Measurements from ENCODE around the gene LRP11.

The LRP11 gene

DNA sequence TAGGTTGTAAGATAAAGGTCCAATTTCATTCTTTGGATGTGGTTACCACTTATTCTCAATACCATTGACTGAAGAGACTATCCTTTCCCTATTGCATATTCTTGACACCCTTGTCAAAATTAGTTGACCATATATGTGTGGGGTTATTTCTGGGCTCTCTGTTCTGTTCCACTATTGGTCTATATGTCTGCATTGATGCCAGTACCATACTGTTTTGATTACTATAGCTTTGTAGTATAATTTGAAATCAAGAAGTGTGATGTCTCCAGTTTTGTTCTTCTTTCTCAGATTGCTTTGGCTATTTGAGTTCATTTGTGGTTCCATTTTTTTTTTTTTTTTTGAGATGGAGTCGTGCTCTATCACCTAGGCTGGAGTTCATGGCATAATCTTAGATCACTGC is 8.1 kb upstream of the LRP11 start:
- Histone ChIP-seq H3K27ac (ENCODE audit: extremely low read depth, low read depth, low read length) (no peak overlapping the region), H3K36me3 (ENCODE audit: control insufficient read depth in 2 of 2, insufficient read depth in 1 of 2, low read length in 2 of 2) (no peaks in the 10 kb centered on the region), H3K4me1 (ENCODE audit: control insufficient read depth, insufficient read depth, low read length) (no peaks in the 10 kb centered on the region), H3K9me3 (ENCODE audit: control insufficient read depth, insufficient read depth, low read depth, low read length) (no peaks in the 10 kb centered on the region), H3K4me3 (ENCODE audit: low read depth, low read length) (no peak overlapping the region)
- CTCF ChIA-PET = interaction anchor here (0.6 to 1.6 kb wide), 5 partner anchors 31 to 729 kb away, joined by 3 to 5 read pairs (median 3); no protein-coding TSS in a partner anchor
- POLR2A ChIA-PET = no interaction called here
- TF ChIP-seq, protein P1, sequence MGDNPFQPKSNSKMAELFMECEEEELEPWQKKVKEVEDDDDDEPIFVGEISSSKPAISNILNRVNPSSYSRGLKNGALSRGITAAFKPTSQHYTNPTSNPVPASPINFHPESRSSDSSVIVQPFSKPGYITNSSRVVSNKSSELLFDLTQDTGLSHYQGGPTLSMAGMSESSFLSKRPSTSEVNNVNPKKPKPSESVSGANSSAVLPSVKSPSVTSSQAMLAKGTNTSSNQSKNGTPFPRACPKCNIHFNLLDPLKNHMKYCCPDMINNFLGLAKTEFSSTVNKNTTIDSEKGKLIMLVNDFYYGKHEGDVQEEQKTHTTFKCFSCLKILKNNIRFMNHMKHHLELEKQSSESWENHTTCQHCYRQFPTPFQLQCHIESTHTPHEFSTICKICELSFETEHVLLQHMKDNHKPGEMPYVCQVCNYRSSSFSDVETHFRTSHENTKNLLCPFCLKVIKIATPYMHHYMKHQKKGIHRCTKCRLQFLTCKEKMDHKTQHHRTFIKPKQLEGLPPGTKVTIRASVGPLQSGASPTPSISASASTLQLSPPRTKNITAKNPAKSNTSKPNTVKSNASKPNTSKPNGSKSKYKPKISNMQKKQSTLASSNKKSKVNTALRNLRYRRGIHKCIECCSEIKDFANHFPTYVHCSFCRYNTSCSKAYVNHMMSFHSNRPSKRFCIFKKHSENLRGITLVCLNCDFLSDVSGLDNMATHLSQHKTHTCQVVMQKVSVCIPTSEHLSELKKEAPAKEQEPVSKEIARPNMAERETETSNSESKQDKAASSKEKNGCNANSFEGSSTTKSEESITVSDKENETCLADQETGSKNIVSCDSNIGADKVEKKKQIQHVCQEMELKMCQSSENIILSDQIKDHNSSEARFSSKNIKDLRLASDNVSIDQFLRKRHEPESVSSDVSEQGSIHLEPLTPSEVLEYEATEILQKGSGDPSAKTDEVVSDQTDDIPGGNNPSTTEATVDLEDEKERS (tag by site-specific recombination; IDR thresholded peaks at IDR 0.05) = peak; percentile 85
- TF ChIP-seq ZNF138 (tag by site-specific recombination; IDR thresholded peaks at IDR 0.05; ENCODE audit: borderline replicate concordance) = no peak
- TF ChIP-seq RBAK (tag by site-specific recombination; IDR thresholded peaks at IDR 0.05) = no peak
- TF ChIP-seq ZNF449 (tag by site-specific recombination; IDR thresholded peaks at IDR 0.05) = no peak
- TF ChIP-seq ZNF558 (tag by site-specific recombination; IDR thresholded peaks at IDR 0.05) = no peak
- 0 out of 2 replicates have a peak, but pooled peaks have one; percentile 8 for TF ChIP-seq KLF16 (tag by site-specific recombination; IDR thresholded peaks at IDR 0.05)
- TF ChIP-seq TRIM28 (IDR thresholded peaks at IDR 0.05; ENCODE audit: borderline replicate concordance, low read length) = no peak
- TF ChIP-seq ZNF211 (tag by site-specific recombination; IDR thresholded peaks at IDR 0.05; ENCODE audit: low read depth) = no peak
- TF ChIP-seq SETDB1 (IDR thresholded peaks at IDR 0.05; ENCODE audit: insufficient read length, low read length) = peak; percentile 73
- no peak for TF ChIP-seq ZFP41 (tag by site-specific recombination; IDR thresholded peaks at IDR 0.05; ENCODE audit: borderline replicate concordance)
- no peak for TF ChIP-seq BCL6B (tag by site-specific recombination; IDR thresholded peaks at IDR 0.05)
- TF ChIP-seq PRDM1 (tag by site-specific recombination; IDR thresholded peaks at IDR 0.05) = no peak
- no peak for TF ChIP-seq ZNF473 (tag by site-specific recombination; IDR thresholded peaks at IDR 0.05)
- TF ChIP-seq ZNF23 (tag by site-specific recombination; IDR thresholded peaks at IDR 0.05; ENCODE audit: borderline replicate concordance) = no peak
- no peak for TF ChIP-seq ZNF398 (tag by site-specific recombination; IDR thresholded peaks at IDR 0.05)
- no peak for TF ChIP-seq ZSCAN16 (tag by site-specific recombination; IDR thresholded peaks at IDR 0.05)
- TF ChIP-seq ZNF580 (tag by site-specific recombination; IDR thresholded peaks at IDR 0.05) = peak; percentile 71; the same call in 1 of the 2 replicates
- TF ChIP-seq GFI1B (tag by site-specific recombination; IDR thresholded peaks at IDR 0.05) = no peak
- TF ChIP-seq ZNF26 (tag by site-specific recombination; IDR thresholded peaks at IDR 0.05) = no peak
- no peak for TF ChIP-seq ZNF837 (tag by site-specific recombination; IDR thresholded peaks at IDR 0.05)
- no peak for TF ChIP-seq ZNF10 (tag by site-specific recombination; IDR thresholded peaks at IDR 0.05)

Measured in HEK293 (cell line).